AG04450 (cell line): ENCODE data around the gene PPM1L. TPM values are rescaled to one million over a fixed set of nuclear protein-coding genes. Genes with fewer than 3 reads are reported as not detected.

Source experiments
- CTCF ChIA-PET: fragments of 300-600, 350-600 bp; formaldehyde crosslinking; extraction: SDS; loops from one replicate; lab custom pipeline; 2022; ENCODE audit warnings: antibody characterized with exemption, inconsistent platforms; lab: Charles Lee
- POLR2A ChIA-PET: fragments of 350-600 bp; formaldehyde crosslinking; extraction: SDS; loops from one replicate; lab custom pipeline; 2021; ENCODE audit warnings: antibody characterized with exemption, inconsistent platforms; lab: Yijun Ruan, JAX
- DNase-seq: peaks from one replicate; pipeline ENCODE4 v3.0.0-alpha.2; 2011; ENCODE audit warnings: low read depth, low spot score
- H3K27ac ChIP-seq: one replicate; pipeline ENCODE4 v1.5.1; 2012; ENCODE audit warnings: low read depth, low read length, control low read depth
- H3K27me3 ChIP-seq: one replicate; pipeline ENCODE4 v1.6.0; 2012; ENCODE audit warnings: low read length; ENCODE audit not compliant: control insufficient read depth, insufficient read depth
- H3K4me3 ChIP-seq: 2 replicates; pipeline ENCODE4 v1.5.1; 2011; ENCODE audit warnings: mild to moderate bottlenecking, low read depth, low read length, control low read depth
- H3K9me3 ChIP-seq: 2 replicates; pipeline ENCODE4 v1.5.1; 2012; ENCODE audit warnings: low read length; ENCODE audit not compliant: control insufficient read depth, insufficient read depth
- polyA plus RNA-seq: library from polyadenylated mRNA; depleted of rRNA; stranded (reverse); fragments of >200 nt; gene quantifications from 2 replicates; pipeline ENCODE4 v1.2.3, GENCODE V29; 2011
- TF ChIP-seq, protein P1 (sequence below): IDR thresholded peaks from 2 replicates; pipeline ENCODE4 v1.5.1; 2011; ENCODE audit warnings: low read depth, low read length, control low read depth, inconsistent platforms

PPM1L gene
- polyA plus RNA-seq, 1 experiment, result 0.33 TPM

DNA sequence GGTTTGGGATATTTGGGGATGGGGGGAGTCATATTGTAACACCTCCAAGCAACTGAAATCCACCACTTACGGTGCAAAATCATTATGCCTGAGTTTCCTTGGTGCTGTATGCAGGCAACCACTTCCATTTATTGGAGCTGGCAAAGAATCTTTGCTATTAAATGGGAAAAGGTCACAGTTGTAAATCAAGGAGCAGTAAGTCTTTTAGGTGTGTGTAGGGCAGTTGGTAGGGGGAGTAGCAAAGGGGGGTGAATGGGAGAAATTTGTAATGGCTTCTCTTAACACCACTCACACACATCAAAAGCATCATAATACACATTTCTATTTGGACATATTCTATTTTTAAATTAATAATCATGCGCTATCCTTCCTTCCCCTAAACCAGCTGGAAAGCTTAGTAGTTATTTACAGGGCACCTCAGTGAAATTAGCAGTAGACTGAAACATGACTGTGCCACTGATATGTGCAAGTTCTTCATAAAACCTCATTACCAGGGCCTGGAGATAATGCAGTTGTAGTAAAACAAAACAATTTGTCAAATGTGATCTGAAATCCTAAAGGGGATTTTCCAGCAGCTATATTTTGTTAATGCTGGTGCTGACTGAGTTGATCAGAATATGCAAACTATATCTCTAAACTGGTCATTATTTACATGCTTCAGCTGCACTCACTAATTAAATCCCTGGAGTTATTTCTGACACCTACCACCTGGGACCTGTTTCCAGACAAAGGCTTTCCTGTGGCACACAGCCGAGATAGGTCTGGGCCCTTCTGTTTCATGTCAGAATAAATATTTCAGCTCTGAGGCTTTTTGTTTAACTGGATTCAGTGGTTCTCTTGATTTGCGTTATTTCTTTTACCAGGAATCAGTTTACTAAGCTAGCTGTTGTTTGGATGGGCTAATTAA is 259.1 kb downstream of the PPM1L start:
- ChIA-PET CTCF (no interaction called here), POLR2A (no interaction called here)
- Histone ChIP-seq H3K4me3 (no peak overlapping the region), H3K9me3 (no peaks in the 10 kb centered on the region), H3K27me3 (peaks cover 2% of the 10 kb centered on the region), H3K27ac (no peak overlapping the region)
- TF ChIP-seq, protein P1, sequence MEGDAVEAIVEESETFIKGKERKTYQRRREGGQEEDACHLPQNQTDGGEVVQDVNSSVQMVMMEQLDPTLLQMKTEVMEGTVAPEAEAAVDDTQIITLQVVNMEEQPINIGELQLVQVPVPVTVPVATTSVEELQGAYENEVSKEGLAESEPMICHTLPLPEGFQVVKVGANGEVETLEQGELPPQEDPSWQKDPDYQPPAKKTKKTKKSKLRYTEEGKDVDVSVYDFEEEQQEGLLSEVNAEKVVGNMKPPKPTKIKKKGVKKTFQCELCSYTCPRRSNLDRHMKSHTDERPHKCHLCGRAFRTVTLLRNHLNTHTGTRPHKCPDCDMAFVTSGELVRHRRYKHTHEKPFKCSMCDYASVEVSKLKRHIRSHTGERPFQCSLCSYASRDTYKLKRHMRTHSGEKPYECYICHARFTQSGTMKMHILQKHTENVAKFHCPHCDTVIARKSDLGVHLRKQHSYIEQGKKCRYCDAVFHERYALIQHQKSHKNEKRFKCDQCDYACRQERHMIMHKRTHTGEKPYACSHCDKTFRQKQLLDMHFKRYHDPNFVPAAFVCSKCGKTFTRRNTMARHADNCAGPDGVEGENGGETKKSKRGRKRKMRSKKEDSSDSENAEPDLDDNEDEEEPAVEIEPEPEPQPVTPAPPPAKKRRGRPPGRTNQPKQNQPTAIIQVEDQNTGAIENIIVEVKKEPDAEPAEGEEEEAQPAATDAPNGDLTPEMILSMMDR, result no peak
- DNase-seq, result no peak

DNA sequence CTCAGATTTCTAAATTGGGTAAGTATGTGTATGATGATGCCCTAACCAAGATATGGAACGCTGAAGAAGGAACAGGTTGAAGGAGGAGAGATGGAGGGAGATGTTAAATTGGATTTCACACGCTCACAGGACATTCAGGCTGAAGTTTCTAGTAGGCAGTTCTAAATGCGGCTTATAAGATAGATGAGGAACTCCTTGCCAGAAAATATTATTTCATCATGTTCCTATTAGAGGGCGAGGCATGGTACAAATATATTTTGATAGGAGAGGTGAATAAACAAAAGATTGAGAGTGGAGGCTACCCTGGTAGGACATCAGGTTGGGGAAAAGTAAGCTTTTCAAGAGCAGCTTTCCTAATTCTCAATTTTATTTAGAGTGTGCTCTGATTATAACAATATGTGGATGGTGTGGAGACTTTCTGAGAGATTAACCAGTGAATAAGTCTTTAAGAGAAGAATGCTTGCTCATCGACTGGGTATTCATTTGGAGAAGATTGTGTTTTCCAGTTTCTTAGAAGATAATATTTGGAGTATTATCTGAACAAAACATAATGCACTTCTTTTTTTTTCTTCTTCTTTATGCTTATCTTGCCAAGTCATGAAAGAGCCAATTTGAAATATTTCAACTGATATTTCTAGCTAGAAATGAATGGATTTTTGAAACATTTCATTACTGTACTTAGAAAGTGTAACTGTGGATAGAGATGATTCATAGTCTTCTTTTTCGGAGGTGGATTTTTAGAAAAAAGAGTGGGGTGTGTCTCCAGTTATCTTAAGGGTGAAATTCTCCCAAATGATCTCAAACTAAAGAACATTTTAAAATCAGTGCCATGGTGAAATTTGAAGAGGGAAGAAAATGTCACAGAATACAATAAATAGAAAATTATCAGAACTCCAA is 260.6 kb downstream of the PPM1L start:
- Histone ChIP-seq H3K4me3 (no peak overlapping the region), H3K9me3 (no peaks in the 10 kb centered on the region), H3K27ac (no peak overlapping the region), H3K27me3 (peaks cover 2% of the 10 kb centered on the region)
- DNase-seq, result no peak
- ChIA-PET CTCF (interaction anchor here (0.5 kb wide), 1 partner anchor 406 kb away, joined by 4 read pairs; no protein-coding TSS in a partner anchor), POLR2A (no interaction called here)
- TF ChIP-seq, protein P1, result no peak

DNA sequence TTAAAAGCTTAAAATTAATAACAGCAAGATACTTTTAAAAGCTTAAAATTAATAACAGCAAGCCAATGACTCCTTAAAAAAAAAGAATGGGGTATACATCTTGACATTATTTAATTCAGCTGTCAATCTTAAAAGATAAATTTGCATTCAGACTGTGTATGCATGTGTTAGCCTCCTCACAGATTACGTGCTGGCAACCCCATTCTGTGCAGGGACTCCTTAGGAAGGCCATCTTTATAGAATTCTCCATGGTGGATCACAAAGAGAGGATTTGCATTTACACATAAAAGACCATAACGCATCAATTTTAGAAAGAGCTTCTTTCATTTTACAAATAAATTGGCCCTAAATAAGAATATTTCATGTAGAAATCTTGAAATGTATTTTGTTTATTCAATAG is 261.9 kb downstream of the PPM1L start:
- DNase-seq, result no peak
- TF ChIP-seq, protein P1, result no peak
- CTCF ChIA-PET, result interaction anchor here (1.0 kb wide), 1 partner anchor 334 kb away, joined by 3 read pairs; no protein-coding TSS in a partner anchor
- H3K27me3 ChIP-seq, result peaks cover 2% of the 10 kb centered on the region
- no peaks in the 10 kb centered on the region for H3K9me3 ChIP-seq
- no peak overlapping the region for H3K27ac ChIP-seq
- no peak overlapping the region for H3K4me3 ChIP-seq
- POLR2A ChIA-PET, result no interaction called here

DNA sequence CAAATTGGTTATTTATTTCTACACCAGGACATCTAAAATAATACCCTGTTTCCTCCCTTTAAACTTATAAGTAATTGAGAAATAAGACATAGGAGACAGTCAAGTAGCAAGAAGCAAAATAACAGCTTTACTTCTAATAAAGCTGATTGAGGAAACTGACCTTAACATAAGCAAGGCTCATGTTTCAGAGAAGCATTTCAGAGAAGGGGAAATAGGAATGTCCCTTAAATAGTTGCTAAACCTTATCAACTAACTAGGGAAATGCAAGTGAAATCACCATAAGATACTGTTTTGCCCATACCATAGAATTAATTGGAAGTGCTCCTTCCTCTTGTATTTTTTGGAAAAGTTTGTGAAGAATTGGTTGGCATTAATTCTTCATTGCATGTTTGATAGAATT is 264.2 kb downstream of the PPM1L start:
- CTCF ChIA-PET, result no interaction called here
- TF ChIP-seq, protein P1, result no peak
- DNase-seq, result no peak
- no peak overlapping the region for H3K4me3 ChIP-seq
- no peak overlapping the region for H3K27ac ChIP-seq
- POLR2A ChIA-PET, result no interaction called here
- 0 out of 2 replicates have a peak, but pooled peaks cover 4% of the 10 kb centered on the region for H3K9me3 ChIP-seq
- peaks cover 2% of the 10 kb centered on the region for H3K27me3 ChIP-seq
